ENCODE results near the gene PAX6. TPM values are rescaled to one million over a fixed set of nuclear protein-coding genes. Genes with fewer than 3 reads are reported as not detected.

PAX6 gene
- total and polyA plus RNA-seq, 2 of the 4 experiments (the other 2 are of a cell fraction) = not detected

- no peaks in the 10 kb centered on the region for H3K79me1 ChIP-seq (ENCODE audit: low read depth in 1 of 2, low read length in 2 of 2)
- no peak overlapping the region for H3K4me2 ChIP-seq (ENCODE audit: low read depth, low read length)
- ChIA-PET POLR2A (ENCODE audit: unreplicated experiment) (no interaction called here), CTCF (interaction anchor here (0.6 to 0.7 kb wide), 4 partner anchors 23 to 210 kb away, joined by 4 to 12 read pairs (median 6); no protein-coding TSS in a partner anchor)
- no peaks in the 10 kb centered on the region for H3K9me1 ChIP-seq (ENCODE audit: insufficient read depth, low read length)
- H2AFZ ChIP-seq (replicated peaks; ENCODE audit: low read length, poor library complexity) = no peak overlapping the region
- H4K91ac ChIP-seq (ENCODE audit: insufficient read depth, low read depth, low read length) = no peak overlapping the region
- no peak overlapping the region for H2BK20ac ChIP-seq (ENCODE audit: low read depth, low read length)
- no peak overlapping the region for H4K5ac ChIP-seq (ENCODE audit: low read depth, low read length)
- no peak overlapping the region for H2BK15ac ChIP-seq (ENCODE audit: low read depth, low read length)
- dilution Hi-C loops (cut with HindIII; ENCODE audit: low sequenced_read_pairs, unreplicated experiment) = no loop called here
- H2BK120ac ChIP-seq (ENCODE audit: low read depth, low read length) = no peak overlapping the region
- no peak overlapping the region for H3K18ac ChIP-seq (ENCODE audit: low read depth, low read length)
- no peak overlapping the region for H3K14ac ChIP-seq (replicated peaks; ENCODE audit: low read depth, low read length)
- DNase-seq (no peak), ATAC-seq (ENCODE audit: low read depth) (no peak)
- no peak overlapping the region for H2BK5ac ChIP-seq (ENCODE audit: low read depth, low read length, poor library complexity, severe bottlenecking)
- in situ Hi-C loops (cut with MboI; ENCODE audit: low sequenced_read_pairs) = no loop called here
- H3K4me1 ChIP-seq (ENCODE audit: control insufficient read depth, insufficient read depth, low read length) = no peaks in the 10 kb centered on the region; the same call in 1 of the 2 replicates
- peaks cover 99% of the 10 kb centered on the region for H3K27me3 ChIP-seq (ENCODE audit: control insufficient read depth, insufficient read depth, low read length)
- H4K8ac ChIP-seq (ENCODE audit: low read depth in 2 of 2, low read length in 2 of 2) = no peak overlapping the region
- no peak overlapping the region for H3K27ac ChIP-seq (ENCODE audit: insufficient read depth, low read length)
- intact Hi-C loops (cut with micrococcal nuclease) = no loop called here
- H3K56ac ChIP-seq (ENCODE audit: extremely low read depth, insufficient read depth, low read length) = no peak overlapping the region
- no peak overlapping the region for H2AK5ac ChIP-seq (ENCODE audit: low read depth, low read length)
- peaks cover 15% of the 10 kb centered on the region for H4K20me1 ChIP-seq (ENCODE audit: insufficient read depth, low read length)
- H3K4me3 ChIP-seq (ENCODE audit: insufficient read depth, low read depth, low read length) = no peak overlapping the region
- peaks cover 25% of the 10 kb centered on the region for H3K9me3 ChIP-seq (ENCODE audit: control insufficient read depth, insufficient read depth, low read length)
- no peak overlapping the region for H3K23ac ChIP-seq (ENCODE audit: low read depth, low read length)
- no peaks in the 10 kb centered on the region for H3K36me3 ChIP-seq (ENCODE audit: control insufficient read depth, insufficient read depth, low read length)
- no peak overlapping the region for H3K4ac ChIP-seq (ENCODE audit: low read depth, low read length)
- no CpG with 5 or more reads among the region's 9 CpGs for WGBS, 2 experiments (ENCODE audit: extremely low coverage in 2 of 2, insufficient read length in 1 of 2)
- H3K9ac ChIP-seq (ENCODE audit: low read depth, low read length) = no peak overlapping the region
- H2AK9ac ChIP-seq (replicated peaks; ENCODE audit: low read depth, low read length, poor library complexity) = no peak overlapping the region
- BruUV-seq (replicated peaks) = no TSS peak
- TF ChIP-seq RAD21 (IDR thresholded peaks at IDR 0.05; ENCODE audit: low read length) (no peak), CHD1 (IDR thresholded peaks at IDR 0.05; ENCODE audit: low read depth, low read length) (no peak), CEBPB (IDR thresholded peaks at IDR 0.05; ENCODE audit: low read depth, low read length) (no peak), FOS (IDR thresholded peaks at IDR 0.05; ENCODE audit: low read depth, low read length) (no peak), SMC3 (IDR thresholded peaks at IDR 0.05; ENCODE audit: low read depth, low read length) (no peak), MXI1 (IDR thresholded peaks at IDR 0.05; ENCODE audit: borderline replicate concordance, low read depth, low read length) (no peak), NFE2L2 (IDR thresholded peaks at IDR 0.05; ENCODE audit: low read depth, low read length) (no peak), RFX5 (IDR thresholded peaks at IDR 0.05; ENCODE audit: low read depth, low read length) (no peak), CTCF (conservative IDR thresholded peaks at IDR 0.05; ENCODE audit: low read depth, low read length) (no peak), MAZ (IDR thresholded peaks at IDR 0.05; ENCODE audit: borderline replicate concordance, low read depth, low read length) (no peak), ELK1 (IDR thresholded peaks at IDR 0.05; ENCODE audit: borderline replicate concordance, low read depth, low read length) (no peak), USF2 (IDR thresholded peaks at IDR 0.05; ENCODE audit: low read depth, low read length) (no peak), MAFK (IDR thresholded peaks at IDR 0.05; ENCODE audit: low read depth, low read length) (no peak), RCOR1 (IDR thresholded peaks at IDR 0.05; ENCODE audit: insufficient replicate concordance, low read length) (no peak)
Measured at GRCh38 chr11:31807799-31808667, 3.1 kb downstream of the PAX6 start.

All from IMR-90 (cell line).